NT2/D1 (cell line): ENCODE data around the gene KRT76.

Source experiments
- DNase-seq: peaks from one replicate; pipeline ENCODE4 v3.0.0-alpha.2; 2011; ENCODE audit warnings: low read depth, low spot score
- H3K27me3 ChIP-seq: 2 replicates; pipeline ENCODE4 v1.6.0; 2011; ENCODE audit warnings: mild to moderate bottlenecking; ENCODE audit not compliant: insufficient read length, insufficient read depth
- H3K36me3 ChIP-seq: 2 replicates; pipeline ENCODE4 v1.6.1; 2011; ENCODE audit warnings: mild to moderate bottlenecking, low read length, mixed read lengths; ENCODE audit not compliant: insufficient read depth, insufficient read length
- H3K4me1 ChIP-seq: 2 replicates; pipeline ENCODE4 v1.5.1; 2011; ENCODE audit not compliant: insufficient read depth, insufficient read length
- H3K4me3 ChIP-seq: 2 replicates; pipeline ENCODE4 v1.5.1; 2011; ENCODE audit warnings: low read depth; ENCODE audit not compliant: insufficient read length
- H3K9ac ChIP-seq: 2 replicates; pipeline ENCODE4 v1.6.0; 2011; ENCODE audit warnings: low read depth; ENCODE audit not compliant: insufficient read length
- H3K9me3 ChIP-seq: 2 replicates; pipeline ENCODE4 v1.5.1; 2011; ENCODE audit warnings: mild to moderate bottlenecking, low read length; ENCODE audit not compliant: insufficient read depth
- SUZ12 ChIP-seq: IDR thresholded peaks from 2 replicates; pipeline ENCODE4 v1.6.1; 2011; ENCODE audit not compliant: insufficient read length, insufficient read depth; ENCODE audit errors: extremely low read depth
- YY1 ChIP-seq: IDR thresholded peaks from 2 replicates; pipeline ENCODE4 v1.6.1; 2011; ENCODE audit not compliant: insufficient read length, insufficient read depth
- ZNF274 ChIP-seq: IDR thresholded peaks from 2 replicates; pipeline ENCODE4 v1.6.1; 2011; ENCODE audit warnings: mild to moderate bottlenecking, low read depth, low read length

The KRT76 gene

DNA sequence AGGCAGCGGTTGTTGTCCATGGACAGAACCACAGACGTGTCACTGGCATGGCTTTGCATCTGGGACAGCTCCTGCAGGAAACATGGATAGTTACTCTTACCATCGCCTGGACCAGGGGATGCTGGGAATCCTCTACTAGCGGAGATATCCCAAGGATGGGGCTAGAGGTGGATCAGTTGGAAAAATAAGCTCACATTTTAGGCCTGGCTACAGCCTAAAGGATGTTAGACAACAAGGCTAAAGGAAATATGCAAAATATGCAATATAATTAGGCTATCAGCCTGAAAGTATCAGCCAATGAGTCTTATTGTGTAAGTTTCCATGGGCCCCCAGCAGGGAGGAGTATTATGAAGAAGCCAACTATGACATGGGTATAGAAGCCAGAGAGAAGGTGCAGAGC is 5.0 kb downstream of the KRT76 start:
- no peaks in the 10 kb centered on the region for H3K4me1 ChIP-seq

DNA sequence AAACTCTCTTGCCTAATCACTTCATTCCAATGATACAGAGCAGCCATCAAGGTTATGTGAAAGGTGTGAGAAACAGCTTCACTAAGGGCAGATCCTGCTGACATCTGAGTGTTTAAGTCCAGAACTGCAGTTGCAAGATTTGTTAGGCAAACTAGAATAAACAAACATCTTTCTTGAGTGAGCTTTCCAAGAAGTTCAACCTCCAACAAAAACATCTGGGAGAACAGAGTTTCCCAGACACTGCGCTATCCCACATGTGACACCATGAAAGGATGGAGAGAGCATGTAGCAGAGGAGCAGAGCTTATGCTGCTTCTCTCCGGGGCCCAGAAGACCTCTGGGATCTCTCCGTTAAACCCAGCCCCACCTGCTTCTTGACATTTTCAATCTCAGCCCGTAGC is 5.6 kb downstream of the KRT76 start:
- DNase-seq: no peak
- H3K9ac ChIP-seq: no peak overlapping the region
- TF ChIP-seq SUZ12: no peak
- TF ChIP-seq YY1: no peak
- no peak for TF ChIP-seq ZNF274
- no peaks in the 10 kb centered on the region for H3K36me3 ChIP-seq
- no peak overlapping the region for H3K4me3 ChIP-seq
- H3K4me1 ChIP-seq: no peaks in the 10 kb centered on the region
- H3K9me3 ChIP-seq: no peaks in the 10 kb centered on the region
- peaks cover 2% of the 10 kb centered on the region for H3K27me3 ChIP-seq

More for the DNA sequence above, 5.0 kb downstream of the KRT76 start:
- no peaks in the 10 kb centered on the region for H3K9me3 ChIP-seq
- H3K4me3 ChIP-seq: no peak overlapping the region
- no peaks in the 10 kb centered on the region for H3K36me3 ChIP-seq
- peaks cover 2% of the 10 kb centered on the region for H3K27me3 ChIP-seq
- H3K9ac ChIP-seq: no peak overlapping the region
- no peak for DNase-seq
- TF ChIP-seq ZNF274: no peak
- no peak for TF ChIP-seq SUZ12
- no peak for TF ChIP-seq YY1

DNA sequence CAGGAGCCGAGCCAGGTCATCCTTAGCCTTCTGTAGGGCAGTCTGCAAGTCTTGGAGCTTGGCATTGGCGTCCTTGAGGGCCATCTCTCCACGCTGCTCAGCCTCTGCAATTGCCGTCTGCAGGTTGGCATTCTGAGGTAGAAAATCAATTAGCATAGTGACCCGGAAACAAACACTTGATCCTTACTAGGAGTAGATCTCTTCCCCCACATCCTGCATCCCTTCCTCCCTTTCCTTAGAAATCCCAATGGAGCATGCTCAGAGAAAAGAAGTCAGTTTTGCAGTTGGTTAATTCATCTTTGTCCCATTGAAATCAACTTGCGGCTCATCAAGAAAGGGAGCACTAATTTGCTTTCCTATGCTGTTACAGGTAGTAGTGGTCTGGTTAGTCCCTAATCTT is 6.1 kb downstream of the KRT76 start:
- Histone ChIP-seq H3K9me3 (no peaks in the 10 kb centered on the region), H3K9ac (no peak overlapping the region), H3K36me3 (no peaks in the 10 kb centered on the region), H3K4me1 (no peaks in the 10 kb centered on the region), H3K4me3 (no peak overlapping the region), H3K27me3 (peaks cover 2% of the 10 kb centered on the region)
- DNase-seq: no peak
- TF ChIP-seq SUZ12 (no peak), ZNF274 (no peak), YY1 (no peak)

DNA sequence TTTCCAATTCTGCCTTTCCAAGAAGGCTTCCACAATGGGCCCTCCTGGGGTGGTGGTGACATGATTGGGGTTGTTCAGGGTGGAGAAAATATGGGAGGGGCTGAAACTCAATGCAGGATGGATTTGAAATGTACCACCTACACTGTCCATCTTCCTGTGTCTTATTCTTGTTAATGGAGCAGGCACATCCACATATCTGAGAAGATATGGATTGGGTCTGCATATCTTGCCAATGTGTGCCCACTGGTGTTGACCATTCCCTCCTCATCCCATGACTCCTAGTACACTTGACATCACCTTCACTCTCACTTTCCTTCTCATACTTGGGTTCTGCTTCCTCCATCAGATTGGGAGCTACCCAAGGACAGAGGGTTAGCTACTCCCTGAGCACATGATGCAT is 7.2 kb downstream of the KRT76 start:
- H3K4me3 ChIP-seq: no peak overlapping the region
- no peaks in the 10 kb centered on the region for H3K36me3 ChIP-seq
- peaks cover 2% of the 10 kb centered on the region for H3K27me3 ChIP-seq
- H3K4me1 ChIP-seq: no peaks in the 10 kb centered on the region
- no peak overlapping the region for H3K9ac ChIP-seq
- no peak for DNase-seq
- no peaks in the 10 kb centered on the region for H3K9me3 ChIP-seq
- TF ChIP-seq SUZ12: no peak
- TF ChIP-seq ZNF274: no peak
- TF ChIP-seq YY1: no peak

DNA sequence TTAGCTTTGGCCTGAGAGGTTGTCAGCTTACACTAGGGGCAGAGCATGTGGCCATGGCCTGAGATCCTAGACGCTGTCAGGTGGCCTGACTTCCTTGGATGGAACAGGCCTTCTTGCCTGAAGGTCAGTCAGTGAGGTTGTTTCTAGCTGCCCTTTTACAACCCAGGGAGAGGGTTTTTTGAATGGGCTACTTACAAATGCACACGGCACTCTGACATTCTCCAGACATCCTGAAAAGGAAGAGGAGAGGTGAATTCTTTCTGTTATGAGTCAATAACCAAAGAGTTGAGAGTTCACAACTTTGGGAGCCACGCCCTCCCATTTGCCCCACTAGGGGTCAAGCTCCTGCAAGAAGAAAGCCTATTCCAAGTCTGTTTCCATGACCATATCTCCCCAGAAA is 7.8 kb downstream of the KRT76 start:
- no peak overlapping the region for H3K4me3 ChIP-seq
- no peaks in the 10 kb centered on the region for H3K9me3 ChIP-seq
- TF ChIP-seq SUZ12 (no peak), ZNF274 (no peak)
- H3K27me3 ChIP-seq: peaks cover 2% of the 10 kb centered on the region
- no peak for DNase-seq
- H3K9ac ChIP-seq: no peak overlapping the region
- H3K4me1 ChIP-seq: no peaks in the 10 kb centered on the region
- H3K36me3 ChIP-seq: no peaks in the 10 kb centered on the region

DNA sequence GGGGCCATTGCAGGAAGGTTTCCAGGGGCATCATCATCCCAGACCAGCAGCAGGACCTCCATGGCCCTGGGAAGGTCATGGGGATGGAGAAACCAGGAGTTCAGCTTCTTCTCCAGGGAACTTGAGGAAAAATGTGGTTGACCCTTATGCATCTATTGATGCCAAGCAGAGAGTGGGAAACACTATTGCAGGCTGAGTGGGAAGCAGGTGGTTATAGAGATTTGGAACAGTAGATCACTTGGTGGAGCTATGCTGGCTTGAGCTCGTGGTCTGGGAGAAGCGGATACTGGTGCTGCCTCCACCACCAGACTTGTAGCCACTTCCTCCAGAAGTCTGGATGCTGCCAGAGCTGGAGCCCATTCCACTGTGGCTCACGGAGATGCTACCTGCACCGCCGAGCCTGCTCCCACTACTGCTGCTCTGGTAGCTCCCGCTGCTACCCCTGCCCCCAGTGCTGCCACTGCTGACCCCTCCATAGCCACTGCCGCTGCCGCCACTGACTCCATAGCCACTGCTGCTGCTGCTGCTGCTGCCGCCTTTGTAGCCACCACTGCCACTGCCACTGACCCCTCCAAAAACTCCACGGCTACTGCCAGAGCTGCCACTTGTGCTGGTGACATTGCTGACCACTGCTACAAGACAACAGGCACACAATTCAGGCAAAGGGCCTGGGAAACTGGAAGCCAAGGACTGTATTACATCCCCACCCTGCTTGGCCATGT is 8.5 kb downstream of the KRT76 start:
- Histone ChIP-seq H3K36me3 (no peaks in the 10 kb centered on the region), H3K9me3 (no peaks in the 10 kb centered on the region), H3K4me1 (no peaks in the 10 kb centered on the region), H3K4me3 (no peak overlapping the region), H3K9ac (no peak overlapping the region), H3K27me3 (peaks cover 3% of the 10 kb centered on the region)
- no peak for DNase-seq
- no peak for TF ChIP-seq SUZ12
- TF ChIP-seq ZNF274: no peak
- TF ChIP-seq YY1: no peak

DNA sequence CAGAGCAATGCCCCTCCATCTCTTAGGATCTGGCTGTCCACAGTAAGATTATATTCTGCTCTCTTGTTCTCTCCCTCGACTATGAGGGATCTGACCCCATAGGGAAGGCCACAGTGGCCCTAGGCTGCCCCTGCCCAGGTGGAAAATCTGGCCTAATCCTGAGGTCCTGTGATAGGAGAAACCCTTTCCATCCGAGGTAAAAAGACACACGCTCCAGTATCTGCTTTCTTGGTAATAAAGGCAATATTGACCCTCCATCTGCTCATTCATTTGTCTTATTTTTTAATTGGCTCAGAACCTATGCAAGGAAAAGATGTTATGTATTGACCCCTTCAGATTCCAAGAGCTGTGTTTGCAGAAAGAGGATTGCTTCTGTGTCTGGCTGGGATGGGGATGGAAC is 9.7 kb downstream of the KRT76 start:
- Histone ChIP-seq H3K9ac (no peak overlapping the region), H3K4me1 (no peaks in the 10 kb centered on the region), H3K27me3 (peaks cover 2% of the 10 kb centered on the region), H3K36me3 (no peaks in the 10 kb centered on the region), H3K9me3 (no peaks in the 10 kb centered on the region), H3K4me3 (no peak overlapping the region)
- no peak for DNase-seq
- TF ChIP-seq ZNF274 (no peak), SUZ12 (no peak), YY1 (no peak)
